Sciatic nerve (tissue), 2 donors: ENCODE data around the gene CTSW. TPM values are rescaled to one million over a fixed set of nuclear protein-coding genes. Genes with fewer than 3 reads are reported as not detected.
"Not testable (repeated sequence)": the region's sequence is repeated elsewhere in the genome, so short reads cannot be mapped to it uniquely, and the experiment has no call there.

Source experiments
- ATAC-seq: fragments of 200-7000 bp; cut with Tn5 transposase; one replicate; pipeline ENCODE4 v1.9.1; 2020; ENCODE audit warnings: mild to moderate bottlenecking, moderate library complexity
- DNase-seq: peaks from one replicate; pipeline ENCODE4 v3.0.0-alpha.2; 2020; ENCODE audit warnings: low spot score
- intact Hi-C: fragments of 100-400 bp; cut with DNase I; formaldehyde crosslinking; loops from one replicate; pipeline ENCODE4 v1.14.2; 2022
- total RNA-seq: library from RNA; stranded (reverse); fragmentation: NEBNext Ultra II Directional; extraction: Animal tissue kit (Norgen Biotek cat#: 25700); gene quantifications from one replicate; pipeline ENCODE4 v1.2.1, GENCODE V29; 2021
- donor health status: DM: no; HTN: no; CAD: no.
- donor health status: DM: no; HTN: no; CAD: no.

CTSW gene
- total RNA-seq, 1 donor from 2014 or later, result 2.5 TPM

DNA sequence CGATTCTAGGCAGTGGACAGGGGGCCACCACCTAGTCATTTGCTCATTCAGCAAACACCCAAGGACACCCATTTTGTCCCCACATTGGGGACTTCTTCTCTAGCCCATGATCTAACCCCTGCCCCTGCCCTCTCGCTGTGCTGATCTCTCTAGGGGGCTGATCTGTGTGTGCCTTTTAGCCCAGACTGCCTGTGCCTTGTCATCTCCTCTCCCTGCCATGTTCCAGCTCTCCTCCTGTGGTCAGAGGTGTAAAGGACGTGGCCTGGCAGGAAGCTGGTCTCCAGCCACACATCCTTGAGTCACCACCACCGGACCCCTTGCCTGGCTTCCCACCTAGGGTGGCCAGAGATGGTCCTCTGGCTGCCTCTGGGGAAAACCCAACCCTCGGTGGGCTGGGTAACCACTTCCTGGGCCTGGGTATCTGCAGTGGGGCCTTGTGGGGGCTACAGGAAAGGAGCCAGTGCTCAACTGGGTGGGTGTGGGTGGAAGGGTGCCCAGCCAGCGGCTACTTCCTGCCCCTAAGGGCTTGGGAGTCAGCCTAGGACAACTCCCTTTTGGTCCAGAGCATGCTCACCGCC lies 1.3 kb downstream of the CTSW start:
- intact Hi-C loops, result loop anchor here (10.0 kb wide), 1 partner anchor 104 kb away; no protein-coding TSS in a partner anchor
- DNase-seq (no peak), ATAC-seq (no peak)

DNA sequence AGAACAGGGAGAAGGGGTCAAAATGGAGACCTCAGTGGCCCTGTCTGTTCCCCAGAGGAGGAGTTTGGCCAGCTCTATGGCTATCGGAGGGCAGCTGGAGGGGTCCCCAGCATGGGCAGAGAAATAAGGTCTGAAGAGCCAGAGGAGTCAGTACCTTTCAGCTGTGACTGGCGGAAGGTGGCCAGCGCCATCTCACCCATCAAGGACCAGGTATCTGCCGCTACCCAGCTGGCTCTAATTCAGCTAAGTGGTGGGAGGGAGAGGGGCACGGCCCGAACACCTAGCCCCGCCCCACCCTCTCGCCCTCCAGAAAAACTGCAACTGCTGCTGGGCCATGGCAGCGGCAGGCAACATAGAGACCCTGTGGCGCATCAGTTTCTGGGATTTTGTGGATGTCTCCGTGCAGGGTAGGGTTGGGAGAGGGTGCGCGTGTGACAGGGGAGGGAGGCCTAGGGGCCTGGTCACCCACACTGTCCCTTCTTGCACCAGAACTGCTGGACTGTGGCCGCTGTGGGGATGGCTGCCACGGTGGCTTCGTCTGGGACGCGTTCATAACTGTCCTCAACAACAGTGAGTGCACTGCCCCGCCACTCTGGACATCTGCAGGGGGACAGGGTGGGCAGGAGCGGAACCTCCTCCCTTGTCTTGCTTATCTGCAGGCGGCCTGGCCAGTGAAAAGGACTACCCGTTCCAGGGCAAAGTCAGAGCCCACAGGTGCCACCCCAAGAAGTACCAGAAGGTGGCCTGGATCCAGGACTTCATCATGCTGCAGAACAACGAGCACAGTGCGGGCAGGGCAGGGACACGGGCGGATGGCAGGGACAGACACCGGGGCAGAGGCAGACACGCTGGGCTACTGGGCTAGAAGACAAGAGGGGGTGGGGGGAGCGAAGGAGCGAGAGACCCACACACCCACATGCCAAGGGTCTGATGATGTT lies 2.8 kb downstream of the CTSW start:
- DNase-seq, result no peak
- ATAC-seq, result no peak
- intact Hi-C loops, result loop anchor here (10.0 kb wide), 1 partner anchor 102 kb away; no protein-coding TSS in a partner anchor

DNA sequence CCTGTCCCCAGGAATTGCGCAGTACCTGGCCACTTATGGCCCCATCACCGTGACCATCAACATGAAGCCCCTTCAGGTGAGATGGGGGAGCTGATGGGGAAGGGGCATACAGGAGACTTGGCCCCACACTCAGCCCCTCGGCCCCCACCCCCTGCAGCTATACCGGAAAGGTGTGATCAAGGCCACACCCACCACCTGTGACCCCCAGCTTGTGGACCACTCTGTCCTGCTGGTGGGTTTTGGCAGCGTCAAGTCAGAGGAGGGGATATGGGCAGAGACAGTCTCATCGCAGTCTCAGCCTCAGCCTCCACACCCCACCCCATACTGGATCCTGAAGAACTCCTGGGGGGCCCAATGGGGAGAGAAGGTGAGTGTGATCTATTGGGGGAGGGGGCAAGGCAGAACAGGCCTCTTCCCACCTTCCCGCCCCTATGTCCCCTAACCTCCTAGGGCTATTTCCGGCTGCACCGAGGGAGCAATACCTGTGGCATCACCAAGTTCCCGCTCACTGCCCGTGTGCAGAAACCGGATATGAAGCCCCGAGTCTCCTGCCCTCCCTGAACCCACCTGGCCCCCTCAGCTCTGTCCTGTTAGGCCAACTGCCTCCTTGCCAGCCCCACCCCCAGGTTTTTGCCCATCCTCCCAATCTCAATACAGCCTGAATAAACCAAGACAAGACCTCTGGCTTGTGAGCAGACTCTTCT lies 3.6 kb downstream of the CTSW start:
- DNase-seq, result no peak
- ATAC-seq, result no peak
- intact Hi-C loops, result loop anchor here (10.0 kb wide), 1 partner anchor 102 kb away; no protein-coding TSS in a partner anchor

DNA sequence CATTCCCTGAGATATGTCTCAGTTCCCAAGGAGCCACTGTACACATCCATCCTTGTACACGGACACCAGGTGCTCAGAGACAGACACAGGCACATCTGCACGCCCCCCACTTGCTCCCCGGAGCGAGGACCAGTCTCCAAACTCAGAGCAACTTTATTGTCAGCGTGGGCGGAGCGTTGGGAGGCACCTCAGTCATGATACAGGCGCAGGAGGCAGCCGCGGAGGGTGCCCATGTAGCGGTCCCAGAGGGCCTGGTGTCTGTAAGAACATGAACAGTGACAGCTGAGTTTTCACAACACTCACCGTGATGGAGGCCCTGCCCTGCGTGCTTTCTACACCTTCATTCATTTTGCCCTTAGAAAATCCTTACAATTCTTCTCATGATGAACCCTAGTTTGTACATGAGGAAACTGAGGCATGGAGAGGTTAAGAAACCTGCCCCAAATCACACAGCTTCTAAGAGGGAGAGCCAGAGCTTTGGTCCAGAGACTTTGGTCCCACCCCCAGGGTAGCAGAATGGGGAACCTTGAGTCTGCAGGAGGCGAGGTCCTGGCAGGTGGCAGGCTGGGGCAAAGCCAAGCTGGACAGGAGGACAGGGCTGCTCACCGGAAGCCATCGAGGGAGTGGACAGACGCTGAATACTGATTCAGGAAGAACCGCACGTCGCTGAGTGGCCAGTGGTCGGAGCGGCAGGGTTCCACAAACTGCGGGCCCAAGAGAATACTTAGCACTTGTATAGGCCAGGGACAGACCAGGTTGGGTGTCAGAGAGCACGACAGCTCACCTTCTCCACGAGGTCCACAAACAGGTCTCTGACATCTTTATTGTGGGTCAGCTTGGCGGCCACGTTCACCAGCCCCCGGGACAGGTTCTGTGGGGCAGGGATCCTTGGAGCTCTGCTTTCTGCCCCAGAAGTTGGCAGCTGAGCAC lies 4.4 kb downstream of the CTSW start:
- no peak for ATAC-seq
- no peak for DNase-seq
- intact Hi-C loops, result loop anchor here (10.0 kb wide), 1 partner anchor 101 kb away; no protein-coding TSS in a partner anchor

DNA sequence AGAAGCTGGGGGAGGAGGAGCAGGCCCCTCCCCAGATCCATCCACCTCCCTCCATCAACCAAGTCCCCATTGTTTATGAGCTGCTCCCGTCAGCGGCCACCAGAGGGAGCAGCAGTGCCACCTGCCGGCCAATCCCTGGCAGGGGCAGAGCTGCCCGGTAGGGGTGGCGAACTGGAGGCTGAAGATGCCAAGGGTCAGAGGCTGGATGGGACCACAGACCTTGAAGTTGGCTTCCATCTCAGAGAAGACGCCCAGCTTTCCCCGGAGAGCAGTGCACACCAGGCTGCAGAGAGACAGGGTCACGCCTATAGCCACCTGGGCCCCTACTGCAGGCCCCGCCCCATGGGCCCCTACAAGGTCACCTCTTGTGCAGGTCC lies 5.1 kb downstream of the CTSW start:
- no peak for ATAC-seq
- peak; percentile 85 for DNase-seq
- intact Hi-C loops, result loop anchor here (10.0 kb wide), 1 partner anchor 100 kb away; no protein-coding TSS in a partner anchor

DNA sequence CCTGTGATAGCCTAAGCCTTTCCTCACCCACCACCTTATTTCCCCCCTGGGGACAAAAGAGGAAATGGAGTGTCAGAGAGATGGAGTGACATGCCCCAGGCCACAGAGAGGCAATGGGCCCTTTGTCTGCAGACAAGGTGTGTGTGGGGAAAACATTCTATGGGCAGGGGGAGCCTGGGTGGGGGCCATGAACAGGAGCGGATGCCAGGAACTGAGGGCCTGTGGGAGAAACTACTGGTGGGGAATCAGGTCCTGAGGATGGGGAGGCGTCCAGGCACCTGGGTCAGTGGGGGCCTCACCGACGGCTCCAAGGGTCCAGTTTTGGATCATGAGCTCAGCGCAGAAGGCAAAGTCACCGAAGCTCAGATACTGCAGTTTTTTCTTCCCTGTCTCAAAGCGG lies 5.6 kb downstream of the CTSW start:
- DNase-seq (no peak), ATAC-seq (no peak)
- intact Hi-C loops, result loop anchor here (10.0 kb wide), 1 partner anchor 100 kb away; no protein-coding TSS in a partner anchor

DNA sequence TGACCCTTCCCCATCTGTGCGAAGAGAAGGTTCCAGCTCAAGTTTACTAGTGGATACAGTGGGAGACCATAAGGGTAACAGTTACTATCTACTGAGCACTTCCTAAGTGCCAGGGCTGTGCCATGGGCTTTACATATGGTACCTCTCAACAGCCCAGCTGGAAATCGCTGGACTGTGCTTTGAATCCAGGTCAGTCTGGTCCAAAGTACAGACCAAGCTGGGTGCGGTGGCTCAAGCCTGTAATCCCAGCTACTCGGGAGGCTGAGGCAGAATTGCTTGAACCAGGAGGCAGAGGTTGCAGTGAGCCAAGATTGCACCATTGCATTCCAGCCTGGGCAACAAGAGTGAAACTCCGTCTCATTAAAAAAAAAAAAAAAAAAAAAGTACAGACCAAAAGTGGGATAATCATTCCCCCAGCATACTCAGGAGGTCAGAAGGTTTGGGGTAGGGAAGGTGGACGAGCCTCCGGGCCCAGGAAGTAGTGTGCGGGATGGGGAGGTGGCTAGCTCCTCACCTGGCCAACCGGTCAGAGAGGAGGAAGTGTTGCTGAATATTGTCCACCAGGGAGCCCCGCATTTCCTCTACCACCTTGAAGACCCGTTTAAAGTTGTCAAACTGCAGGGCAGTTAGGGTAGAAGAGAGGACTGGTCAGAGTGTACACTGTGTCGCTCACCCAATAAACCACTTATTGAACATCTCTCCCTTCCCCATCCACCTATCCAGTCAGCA lies 6.3 kb downstream of the CTSW start:
- ATAC-seq (no peak), DNase-seq (no peak)
- intact Hi-C loops, result loop anchor here (10.0 kb wide), 1 partner anchor 99 kb away; no protein-coding TSS in a partner anchor

DNA sequence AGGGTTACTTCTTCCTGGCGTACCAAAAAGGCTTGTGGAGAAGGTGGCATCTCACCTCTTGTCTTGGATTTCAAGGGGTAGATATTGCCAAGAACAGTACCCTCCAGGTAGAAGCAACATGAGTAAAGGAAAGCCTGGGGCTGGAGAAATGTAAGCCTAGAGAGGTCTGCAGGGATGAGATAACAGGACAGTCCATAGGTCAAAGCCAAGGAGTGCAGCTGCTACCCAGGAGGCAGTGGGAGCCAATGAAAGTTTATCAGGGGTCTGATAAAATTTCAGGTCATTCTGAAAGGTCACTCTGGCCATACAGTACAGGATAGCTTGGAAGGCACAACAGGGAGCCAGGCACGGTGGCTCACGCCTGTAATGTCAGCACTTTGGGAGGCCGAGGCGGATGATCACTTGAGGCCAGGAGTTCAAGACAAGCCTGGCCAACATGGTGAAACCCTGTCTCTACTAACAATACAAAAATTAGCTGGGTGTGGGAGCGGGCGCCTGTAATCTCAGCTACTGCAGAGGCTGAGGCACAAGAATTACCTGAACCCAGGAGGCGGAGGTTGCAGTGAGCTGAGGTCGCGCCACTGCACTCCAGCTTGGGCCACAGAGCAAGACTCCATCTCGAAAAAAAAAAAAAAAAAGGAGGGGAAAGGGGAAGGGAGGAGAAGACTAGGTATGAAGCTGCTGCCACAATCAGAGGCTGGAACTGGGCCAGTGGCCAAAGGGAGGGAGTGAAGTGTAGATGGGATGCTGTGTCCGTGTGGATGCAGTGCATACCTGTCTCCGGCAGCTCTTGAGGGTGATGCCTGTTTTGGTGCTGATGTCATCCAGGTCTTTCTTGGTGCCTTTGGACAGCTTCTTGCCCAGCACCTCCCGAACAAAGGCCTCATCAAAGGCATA lies 7.4 kb downstream of the CTSW start:
- no peak for ATAC-seq
- DNase-seq, result no peak
- intact Hi-C loops, result loop anchor here (10.0 kb wide), 1 partner anchor 98 kb away; no protein-coding TSS in a partner anchor

DNA sequence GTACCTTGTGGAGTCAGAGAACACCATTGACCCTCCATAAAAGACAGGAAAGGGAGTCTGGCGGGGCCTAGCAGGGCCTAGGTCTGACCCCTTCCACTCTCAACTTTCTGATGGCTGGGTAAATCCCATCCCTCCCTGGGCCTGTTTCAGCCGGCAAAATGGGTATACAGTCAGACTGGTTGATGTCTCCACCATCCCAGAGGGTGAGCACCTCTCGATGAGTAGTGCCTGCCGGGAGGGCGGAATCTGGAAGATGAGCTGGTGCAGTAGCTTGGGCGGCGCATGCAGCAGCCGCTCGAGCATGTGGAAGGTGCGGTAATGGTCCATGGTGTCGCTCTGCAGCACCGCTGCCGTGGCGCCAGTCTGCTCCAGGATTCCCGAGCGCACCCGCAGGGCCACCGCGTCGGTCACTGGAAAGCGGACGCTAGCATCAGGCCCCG lies 8.1 kb downstream of the CTSW start:
- DNase-seq (no peak), ATAC-seq (no peak)
- intact Hi-C loops, result loop anchor here (10.0 kb wide), 1 partner anchor 97 kb away; no protein-coding TSS in a partner anchor

DNA sequence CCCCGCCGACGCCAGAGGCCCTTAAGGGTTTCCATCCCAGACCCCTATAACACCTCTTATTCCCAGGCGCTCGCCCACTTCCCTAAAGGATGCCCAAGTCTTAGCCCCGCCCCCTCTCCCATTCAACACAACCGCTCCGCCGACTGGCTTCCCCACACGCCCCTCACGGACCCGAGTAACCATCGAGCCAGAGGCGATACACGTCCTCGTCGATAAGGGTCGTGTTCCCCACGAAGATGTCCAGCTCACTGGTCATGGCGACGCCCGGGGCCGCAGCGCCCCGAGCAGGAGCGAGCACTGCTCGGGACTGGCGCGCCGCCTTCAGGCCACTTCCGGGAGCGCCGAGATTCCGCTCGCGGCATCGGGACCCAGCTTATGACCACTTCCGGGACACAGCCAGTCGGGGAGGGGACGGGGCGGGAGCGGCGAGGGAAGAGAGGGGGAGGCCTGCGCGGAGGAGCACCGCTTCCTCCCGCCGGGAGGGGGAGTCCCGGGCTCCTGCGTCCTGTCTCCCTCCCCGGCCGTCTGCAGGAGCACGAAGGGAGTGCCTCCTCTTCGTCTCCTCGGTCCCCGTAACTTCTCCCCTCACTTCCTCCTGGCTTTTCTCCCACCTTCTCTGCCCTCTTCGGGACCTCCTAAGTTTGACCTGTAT lies 8.7 kb downstream of the CTSW start, which contains the start of gene FIBP:
Gene FIBP, minus strand, starts transcription at position 309 of the 652 bp plus-strand sequence. Its CDS starts 53 bp downstream, at position 256.
- intact Hi-C loops, result loop anchor here (10.0 kb wide), 1 partner anchor 97 kb away; no protein-coding TSS in a partner anchor
- peak; percentile 91 for ATAC-seq
- peak; percentile 98 for DNase-seq

DNA sequence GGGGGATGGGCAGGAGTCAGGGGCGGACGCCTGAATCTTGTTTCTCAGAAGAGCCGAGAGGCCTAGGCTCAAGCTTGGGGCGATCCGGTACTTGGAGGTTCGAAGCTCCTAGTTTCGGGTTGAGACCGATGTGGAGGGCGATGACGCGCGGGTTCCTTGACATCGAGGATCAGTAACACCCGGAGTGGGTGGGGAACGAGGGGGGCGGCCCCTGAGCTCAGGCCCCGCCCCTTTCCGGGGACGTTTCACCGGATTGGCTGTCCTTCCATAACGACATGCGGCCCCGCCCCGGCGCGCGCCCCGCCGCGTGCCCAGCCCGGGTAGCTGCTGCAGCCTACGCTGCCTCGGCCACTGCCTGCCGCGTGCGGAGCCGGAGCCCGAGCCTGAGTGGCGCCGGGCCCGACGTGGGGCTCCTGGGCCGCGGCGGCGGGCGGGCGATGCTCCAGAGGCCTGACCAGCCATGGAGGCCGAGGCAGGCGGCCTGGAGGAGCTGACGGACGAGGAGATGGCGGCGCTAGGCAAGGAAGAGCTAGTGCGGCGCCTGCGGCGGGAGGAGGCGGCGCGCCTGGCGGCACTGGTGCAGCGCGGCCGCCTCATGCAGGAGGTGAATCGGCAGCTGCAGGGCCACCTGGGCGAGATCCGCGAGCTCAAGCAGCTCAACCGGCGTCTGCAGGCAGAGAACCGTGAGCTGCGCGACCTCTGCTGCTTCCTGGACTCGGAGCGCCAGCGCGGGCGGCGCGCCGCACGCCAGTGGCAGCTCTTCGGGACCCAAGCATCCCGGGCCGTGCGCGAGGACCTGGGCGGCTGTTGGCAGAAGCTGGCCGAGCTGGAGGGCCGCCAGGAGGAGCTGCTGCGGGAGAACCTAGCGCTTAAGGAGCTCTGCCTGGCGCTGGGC lies 10.9 kb downstream of the CTSW start, which contains the start of gene CCDC85B:
Gene CCDC85B, plus strand, starts transcription at position 350 of the 895 bp plus-strand sequence. Its CDS starts 111 bp downstream, at position 461.
- ATAC-seq (peak; percentile 88), DNase-seq (peak; percentile 99)
- intact Hi-C loops, result no loop called here

DNA sequence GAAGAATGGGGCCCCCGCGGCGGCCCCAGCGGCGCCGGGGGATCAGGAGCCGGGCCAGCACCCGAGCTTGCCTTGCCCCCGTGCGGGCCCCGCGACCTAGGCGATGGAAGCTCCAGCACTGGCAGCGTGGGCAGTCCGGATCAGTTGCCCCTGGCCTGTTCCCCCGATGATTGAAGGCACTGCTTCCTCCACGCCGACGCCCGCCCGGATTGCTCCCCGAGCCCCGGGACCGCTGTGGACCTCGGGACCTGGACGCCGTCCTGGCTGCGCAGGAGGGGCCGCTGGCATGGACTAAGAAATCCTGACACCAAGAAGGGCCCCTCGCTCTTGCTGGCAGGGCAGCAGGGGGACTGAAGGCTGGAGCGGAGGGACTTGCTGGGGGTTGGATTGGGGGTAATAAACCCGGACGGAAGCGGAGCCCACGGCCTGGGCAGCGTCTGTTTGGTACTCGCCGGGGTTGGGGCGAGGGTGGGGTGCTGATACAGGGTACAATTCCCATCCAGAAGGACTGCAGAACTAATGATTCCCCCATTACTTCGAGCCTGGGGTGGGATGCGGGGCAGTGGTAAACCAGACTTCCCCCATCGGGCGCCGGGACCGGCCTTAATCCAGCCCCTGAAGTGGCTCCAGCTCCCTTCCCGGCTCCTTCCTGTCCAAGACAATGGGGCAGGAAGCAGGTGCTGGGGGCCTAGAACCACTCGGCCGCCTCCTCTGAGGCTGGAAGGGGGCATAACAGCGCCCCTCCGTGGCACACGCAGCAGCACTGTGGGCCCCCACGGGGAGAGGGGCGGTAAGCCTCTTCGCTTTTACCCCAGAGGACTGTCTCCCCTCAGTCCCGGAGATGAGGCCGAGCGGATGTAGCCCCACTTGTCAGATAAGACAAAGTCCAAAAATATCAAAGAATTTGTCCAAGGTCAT lies 11.8 kb downstream of the CTSW start:
- intact Hi-C loops, result no loop called here

DNA sequence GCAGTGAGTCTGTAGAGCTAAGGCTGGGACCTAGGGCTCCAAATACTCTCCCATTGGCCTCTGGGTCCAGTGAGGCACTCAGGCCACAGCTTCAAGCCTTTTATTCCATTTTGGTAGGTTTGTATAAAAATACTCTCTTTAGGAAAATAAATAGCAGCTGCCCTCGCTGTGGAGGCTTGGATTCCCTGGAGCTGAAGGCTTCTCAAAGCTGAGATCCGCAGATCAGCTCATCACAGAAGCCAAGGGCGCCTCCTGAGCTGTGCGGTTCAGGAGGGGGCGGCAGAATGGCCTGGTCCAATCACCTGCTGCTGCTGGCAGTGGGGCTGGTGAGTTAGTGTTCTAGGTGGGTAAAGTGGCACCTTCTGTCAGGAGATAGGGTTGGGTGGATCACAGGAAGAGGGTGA lies 12.5 kb downstream of the CTSW start:
- ATAC-seq, DNase-seq, intact Hi-C loops: not testable (repeated sequence)

More for the DNA sequence above, 11.8 kb downstream of the CTSW start:
- DNase-seq (no peak), ATAC-seq (no peak)
